Daoy (cell line): ENCODE measurements around the gene C1GALT1. TPM values are rescaled to one million over a fixed set of nuclear protein-coding genes. Genes with fewer than 3 reads are reported as not detected.
A peak's percentile ranks its signal among the peaks of the same experiment; 100 is the strongest.

Source experiments
- DNase-seq: peaks from one replicate; pipeline ENCODE4 v3.0.0-alpha.2; 2015; ENCODE audit warnings: low read depth
- total RNA-seq: library from RNA; depleted of rRNA; stranded (reverse); fragments of >200 nt; shearing (Covaris generic); gene quantifications from 2 replicates; pipeline ENCODE4 v1.2.3, GENCODE V29; 2014

Gene C1GALT1
- total RNA-seq, 1 experiment from 2014 or later = 46.0 TPM

DNA sequence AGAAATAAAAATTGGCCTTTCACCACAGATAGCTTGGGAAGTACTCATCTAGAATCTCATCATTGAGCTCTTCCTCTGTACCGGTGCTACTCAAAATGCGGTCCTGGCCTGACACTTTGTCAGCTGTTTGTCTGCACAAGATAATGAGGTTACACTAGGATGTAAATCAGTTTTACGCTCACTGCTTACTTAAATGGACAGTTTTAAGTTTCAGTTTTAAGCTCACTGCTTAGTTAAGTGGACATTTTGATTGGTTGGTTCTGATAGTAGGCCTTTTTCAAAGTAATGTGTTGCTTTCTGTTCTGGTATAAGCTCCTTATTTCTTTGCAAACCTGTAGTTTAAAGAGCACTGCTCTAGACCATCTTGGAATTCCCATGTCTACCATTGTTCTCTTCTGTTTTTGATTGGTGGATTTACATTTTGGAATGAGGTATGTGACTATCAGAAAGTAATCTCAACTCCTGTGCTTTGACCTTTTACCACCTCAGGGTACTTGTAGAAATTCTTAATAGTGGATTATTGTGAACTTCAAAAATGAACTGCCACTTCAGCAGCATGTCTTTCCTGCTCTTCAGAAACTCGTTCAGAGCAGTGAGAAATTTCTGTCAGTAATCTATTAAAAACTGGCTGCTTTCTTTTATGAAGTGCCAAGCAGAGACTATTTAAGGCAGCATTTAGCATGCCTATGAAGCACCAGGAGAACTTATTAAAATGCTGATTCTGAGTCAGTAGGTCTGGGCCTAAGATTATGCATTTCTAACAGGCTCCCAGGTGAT, 55.0 kb downstream of the C1GALT1 start:
- no peak for DNase-seq

DNA sequence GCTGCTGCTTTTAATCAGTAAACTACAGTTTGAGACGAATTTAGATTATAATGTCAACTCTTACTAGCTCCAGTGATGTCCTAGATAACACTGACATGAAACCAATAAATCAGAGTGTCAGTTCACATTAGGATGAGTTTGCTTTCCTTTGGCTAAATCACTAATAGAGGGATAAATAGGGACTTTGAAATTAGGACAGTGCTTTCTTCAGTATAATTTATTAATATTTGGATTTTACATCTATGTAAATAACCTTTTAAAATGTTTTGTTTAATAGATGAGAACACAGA, 55.6 kb downstream of the C1GALT1 start:
- no peak for DNase-seq

DNA sequence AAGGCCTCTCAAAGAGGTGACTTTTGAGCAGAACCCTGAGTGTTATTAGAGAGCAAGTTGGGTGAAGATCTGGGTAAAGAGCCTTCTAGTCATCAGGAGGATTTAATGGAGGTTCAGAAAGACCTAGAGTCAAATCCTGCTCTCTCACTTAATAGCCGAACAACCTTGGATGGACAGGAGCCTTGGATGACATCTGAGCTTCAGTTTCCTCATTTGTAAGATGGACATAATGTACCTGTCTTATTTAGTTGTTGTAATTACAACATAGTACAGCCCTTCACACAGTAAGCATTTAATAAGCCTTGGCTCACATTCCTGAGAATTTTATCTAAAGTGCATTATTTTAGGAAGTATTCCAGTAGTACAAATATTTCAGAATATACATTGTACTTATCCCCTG, 57.0 kb downstream of the C1GALT1 start:
- no peak for DNase-seq

DNA sequence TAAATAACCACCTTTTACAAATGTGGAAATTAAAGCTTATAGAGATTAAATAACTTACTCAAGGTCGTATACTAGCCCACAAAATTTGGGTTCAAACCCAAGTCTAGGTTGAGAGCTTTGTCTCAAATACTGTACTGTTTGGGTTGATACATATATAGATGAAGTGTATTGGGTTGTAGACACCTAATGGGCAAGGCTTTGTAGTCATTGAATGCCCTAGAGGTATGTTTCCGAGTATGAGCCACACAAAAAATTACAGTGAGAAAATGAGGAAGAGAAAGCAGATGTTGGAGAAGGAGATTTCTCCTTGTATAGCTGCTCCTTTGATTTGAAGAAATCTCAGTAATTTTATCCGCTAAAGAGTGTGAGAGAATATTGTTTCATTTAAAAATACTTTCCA, 60.6 kb downstream of the C1GALT1 start:
- no peak for DNase-seq

DNA sequence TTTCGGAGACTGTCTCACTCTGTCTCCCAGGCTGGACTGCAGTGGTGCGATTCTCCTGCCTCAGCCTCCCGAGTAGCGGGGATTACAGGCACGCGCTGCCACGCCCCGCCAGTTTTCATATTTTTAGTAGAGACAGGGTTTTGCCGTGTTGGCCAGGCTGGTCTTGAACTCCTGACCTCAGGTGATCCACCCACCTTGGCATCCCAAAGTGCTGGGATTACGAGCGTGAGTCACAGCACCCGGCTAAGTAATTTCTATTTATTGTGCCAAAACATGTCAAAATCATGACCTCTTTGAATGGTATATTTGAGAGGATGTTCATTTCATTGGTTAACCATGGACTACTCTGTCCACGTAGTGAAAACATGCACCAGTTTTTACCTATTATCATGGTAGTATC, 62.9 kb downstream of the C1GALT1 start:
- peak; percentile 16 for DNase-seq

DNA sequence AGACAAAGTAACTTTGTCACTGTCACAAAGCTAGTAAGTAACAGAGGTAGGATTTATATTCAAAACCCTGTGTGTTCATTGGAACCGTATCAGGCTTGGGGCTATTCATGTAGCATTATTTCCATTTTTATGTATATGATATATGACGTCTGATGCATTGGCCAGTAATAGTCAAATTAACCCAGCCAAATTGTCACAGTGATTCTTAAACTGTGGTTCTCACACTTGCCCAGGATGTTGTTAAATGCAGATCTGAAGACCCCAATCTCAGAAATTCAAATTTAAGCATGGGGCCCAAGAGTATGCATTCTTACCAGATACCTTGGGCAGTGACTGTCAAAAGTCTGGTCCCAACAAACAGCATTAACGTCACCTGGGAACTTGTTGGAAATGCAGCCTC, 63.9 kb downstream of the C1GALT1 start:
- no peak for DNase-seq

DNA sequence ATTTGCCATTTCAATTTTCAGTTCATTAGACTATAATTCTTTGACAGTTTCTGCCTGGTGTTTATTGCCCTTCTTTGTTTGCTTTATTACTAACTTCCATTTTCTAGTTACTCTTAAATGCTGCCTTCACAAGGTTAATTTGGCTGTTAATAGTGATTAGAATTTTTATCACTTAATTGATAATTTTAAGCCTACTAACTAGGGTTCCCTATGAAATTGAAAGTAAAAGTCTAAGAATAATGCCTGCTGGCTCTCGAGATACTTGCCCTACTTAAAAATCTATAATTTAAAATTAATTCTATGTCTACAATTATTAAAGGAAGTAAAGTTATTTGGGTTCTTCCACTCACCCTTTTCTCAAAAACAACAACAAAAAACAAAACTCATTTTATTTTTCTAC, 65.3 kb downstream of the C1GALT1 start:
- DNase-seq = no peak

DNA sequence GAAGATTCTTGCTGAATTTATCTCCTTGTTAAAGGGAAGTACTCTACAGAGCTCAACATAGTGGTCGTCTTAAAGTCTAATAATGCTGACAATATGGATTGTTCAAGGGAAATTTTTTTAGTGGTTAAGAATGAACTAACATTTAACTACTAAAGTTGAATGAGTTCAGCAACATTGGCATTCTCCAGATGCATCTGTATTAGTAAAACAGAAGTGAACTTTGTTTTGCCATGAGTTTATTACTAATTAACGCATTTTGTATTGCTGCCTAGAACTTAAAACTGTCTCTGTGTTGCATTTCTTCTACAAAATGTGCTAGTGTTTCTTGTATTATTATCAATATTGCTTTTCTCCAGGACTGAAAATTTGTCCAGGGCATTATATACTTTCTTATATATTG, 67.5 kb downstream of the C1GALT1 start:
- DNase-seq = no peak

DNA sequence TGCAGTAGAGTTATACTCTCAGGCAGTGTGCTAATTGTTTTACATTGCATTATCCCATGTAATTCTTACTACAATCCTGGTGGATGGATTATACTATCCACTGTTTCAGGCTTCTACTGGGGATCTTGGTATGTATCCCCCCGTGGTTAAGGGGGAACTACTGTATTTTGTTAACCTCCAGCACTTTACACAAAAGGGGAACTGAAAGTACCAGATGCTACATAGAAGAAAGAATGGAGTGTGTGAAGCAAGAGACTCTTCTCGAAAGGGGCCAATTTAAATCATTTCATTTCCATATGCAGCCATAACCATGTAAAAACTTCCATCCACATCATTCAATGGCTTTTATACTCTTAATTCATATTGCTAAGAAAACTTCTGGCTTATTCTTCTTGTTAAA, 69.4 kb downstream of the C1GALT1 start:
- no peak for DNase-seq

DNA sequence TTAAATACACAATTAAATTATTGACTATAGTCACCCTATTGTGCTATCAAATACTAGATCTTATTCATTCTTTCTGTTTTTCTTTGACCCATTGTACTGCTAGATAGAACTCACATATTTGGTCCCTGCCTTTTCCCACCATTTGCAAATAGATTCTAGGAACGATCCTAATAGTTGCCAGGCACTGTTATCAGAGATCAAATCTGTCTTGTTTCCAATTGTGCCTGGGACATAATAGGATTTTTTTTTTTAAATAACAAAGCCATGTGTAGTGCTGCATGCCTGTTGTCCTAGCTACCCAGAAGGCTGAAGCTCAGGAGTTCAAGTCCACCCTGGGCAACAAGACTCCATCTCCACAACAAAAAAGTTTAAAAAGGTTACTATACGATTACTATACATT, 72.0 kb downstream of the C1GALT1 start:
- no peak for DNase-seq

DNA sequence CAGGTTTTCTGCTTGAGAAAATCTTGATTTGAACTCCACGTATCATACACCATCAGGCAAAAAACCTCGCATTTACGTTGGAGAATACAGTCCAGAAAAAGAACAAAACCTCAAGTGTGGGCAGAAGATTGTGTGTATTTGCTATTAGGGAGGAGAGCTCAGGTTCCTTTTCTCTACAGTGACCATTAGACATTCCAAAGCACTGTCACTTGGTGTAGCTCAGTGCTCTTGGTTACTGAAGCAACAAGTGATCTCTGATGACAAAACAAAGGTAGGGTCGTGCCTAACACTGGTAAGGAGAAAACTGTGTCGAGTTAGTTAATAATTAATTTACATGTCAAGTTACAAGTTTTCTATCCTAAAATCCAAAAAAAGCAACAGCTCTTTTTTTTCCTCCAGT, 72.6 kb downstream of the C1GALT1 start:
- no peak for DNase-seq

DNA sequence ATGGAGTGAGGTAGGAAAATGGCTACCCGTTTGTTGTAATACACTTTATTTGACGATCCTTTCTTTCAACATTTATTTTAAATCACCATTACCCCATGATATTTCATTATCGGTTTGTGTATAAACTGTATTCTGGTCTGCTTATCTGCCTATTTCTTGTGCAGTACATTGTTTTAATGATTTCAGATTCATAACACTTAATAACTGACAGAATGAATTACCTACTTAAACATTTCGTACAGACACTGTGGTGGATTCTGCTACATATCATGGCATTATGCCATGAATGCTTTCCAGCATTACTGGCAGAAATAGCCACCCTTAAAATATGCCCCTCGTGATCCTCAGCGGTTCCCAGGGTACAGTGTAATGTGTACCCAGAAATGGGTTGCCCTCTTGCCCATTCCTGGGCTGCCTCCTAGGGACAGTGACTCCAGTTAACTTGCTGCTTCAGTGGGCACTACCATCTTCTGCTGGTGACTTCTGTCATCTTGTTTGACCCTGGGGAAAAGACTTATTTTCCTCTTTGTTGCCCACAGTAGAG, 74.5 kb downstream of the C1GALT1 start:
- DNase-seq = no peak

DNA sequence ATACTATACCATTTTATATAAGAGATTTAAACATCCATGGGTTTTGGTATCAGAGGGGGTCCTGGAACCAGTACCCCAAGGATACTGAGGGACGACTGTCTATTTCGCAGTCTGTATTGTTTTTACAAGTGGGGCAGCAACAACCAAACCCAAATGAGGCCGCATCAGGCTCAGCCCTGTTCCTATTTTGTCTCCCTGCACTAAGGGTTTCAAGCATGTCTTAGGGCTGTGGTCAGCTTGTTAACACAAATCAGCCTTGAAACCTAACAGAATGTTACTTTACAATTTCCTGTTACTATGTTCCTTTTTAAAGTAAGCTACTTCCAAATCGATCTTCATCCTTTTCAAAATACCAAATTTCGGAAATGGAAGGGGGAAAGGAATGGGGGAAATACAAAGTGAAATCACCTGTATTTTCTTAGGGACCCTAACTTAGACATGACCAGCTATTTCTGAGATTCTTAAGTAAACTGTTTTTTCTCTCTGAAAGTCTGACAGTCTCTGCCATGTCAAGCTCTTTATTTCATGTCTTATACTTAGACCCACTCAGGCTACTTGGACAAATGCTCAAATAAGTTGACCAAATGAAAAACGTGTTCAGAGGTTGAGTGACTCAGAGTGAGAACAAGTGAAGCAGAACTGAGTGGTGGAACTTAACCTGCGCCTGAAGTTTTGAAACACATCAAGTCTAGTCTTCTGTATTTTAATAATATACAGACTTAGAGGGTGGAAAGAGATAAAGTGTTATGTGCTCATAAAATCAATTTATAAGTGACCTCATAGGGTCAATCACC, 75.8 kb downstream of the C1GALT1 start:
- DNase-seq = peak; percentile 56

DNA sequence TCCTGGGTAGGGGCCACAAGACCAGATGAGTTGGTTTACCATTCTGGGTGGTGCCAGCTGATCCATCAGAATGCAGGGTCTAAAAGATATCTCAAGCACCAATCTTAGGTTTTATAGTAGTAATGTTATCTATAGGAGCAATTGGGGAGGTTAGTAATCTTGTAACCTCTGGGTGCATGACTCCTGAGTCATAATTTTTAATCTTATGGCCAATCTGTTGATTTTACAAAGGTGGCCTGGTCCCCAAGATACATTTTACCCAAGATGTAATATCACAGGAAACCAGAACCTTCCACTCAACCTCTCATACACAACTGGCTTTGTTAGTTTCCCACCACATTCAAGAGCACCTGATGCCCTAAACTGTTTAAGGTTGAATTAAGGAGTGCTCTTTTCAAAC, 79.5 kb downstream of the C1GALT1 start:
- no peak for DNase-seq

DNA sequence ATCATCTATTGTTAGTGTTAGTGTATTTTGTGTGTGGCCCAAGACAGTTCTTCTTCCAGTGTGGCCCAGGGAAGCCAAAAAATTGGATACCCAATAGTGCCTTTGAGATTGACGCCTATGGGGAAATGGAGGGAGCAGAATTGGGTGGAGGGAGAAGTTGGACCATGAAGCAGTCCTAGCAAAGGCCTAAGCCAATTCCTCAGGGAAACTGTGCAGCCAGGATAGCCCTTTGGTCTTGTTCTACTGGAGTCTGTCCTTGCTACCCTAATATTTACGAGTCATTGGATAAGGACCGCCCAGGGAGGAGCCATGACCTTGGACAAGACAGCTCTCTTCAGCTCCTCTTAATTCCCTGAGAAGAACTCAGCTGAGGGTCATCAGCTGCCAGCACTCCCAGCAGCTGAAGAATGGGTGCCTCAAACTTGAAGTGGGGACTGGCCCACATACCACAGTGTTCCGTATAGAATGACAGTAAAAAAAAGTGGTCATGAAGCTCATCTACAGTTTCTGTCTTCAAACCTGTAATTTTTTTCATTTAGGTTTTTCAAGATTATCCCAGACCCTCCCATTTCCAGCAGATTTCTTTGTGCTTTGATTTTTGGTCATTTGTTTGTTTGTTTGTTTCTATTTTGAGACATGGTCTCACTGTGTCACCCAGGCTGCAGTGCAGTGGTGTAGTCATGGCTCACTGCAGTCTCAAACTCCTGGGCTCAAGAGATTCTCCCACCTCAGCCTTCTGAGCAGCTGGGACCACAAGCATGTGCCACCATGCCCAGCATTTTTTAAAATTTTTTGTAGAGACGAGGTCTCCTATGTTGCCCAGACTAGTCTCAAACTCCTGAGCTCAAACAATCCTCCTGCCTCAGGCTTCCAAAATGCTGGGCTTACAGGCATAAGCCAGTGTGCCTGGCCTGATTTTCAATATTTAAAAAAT, 81.2 kb downstream of the C1GALT1 start:
- no peak for DNase-seq

DNA sequence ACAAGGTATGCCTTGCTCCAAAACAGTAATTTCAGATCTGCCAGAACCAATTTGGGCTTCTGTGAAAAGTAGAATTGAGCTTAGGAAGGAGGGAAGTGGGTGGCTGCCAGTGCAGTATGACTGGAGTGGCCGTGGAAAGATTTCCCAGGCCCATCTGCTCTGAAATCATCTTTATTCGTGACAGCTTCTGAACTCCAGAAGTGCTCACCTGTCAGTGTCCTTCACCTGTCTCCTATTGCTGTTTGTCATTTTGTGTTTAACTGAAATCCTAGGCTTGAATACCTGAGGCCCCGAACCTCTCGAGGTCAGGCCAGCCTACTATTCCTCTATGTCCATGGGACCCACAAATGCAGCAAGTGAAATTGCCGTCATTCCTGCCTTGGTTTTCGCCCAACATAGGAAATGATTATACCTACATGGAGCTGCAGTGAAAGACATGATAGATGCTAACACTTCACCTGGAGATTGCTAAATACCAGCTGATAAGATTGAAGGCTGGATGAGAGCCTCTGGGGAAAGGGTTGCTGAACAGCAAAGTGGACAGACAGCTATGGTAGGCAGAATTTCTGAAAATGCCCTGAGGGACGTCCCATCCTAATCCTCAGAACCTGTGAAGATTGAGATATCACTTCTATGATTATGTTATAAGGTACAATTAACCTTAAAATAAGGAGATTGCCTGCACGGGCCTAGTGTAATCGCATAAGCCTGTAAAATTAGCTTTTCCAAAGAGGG, 82.1 kb downstream of the C1GALT1 start:
- no peak for DNase-seq

DNA sequence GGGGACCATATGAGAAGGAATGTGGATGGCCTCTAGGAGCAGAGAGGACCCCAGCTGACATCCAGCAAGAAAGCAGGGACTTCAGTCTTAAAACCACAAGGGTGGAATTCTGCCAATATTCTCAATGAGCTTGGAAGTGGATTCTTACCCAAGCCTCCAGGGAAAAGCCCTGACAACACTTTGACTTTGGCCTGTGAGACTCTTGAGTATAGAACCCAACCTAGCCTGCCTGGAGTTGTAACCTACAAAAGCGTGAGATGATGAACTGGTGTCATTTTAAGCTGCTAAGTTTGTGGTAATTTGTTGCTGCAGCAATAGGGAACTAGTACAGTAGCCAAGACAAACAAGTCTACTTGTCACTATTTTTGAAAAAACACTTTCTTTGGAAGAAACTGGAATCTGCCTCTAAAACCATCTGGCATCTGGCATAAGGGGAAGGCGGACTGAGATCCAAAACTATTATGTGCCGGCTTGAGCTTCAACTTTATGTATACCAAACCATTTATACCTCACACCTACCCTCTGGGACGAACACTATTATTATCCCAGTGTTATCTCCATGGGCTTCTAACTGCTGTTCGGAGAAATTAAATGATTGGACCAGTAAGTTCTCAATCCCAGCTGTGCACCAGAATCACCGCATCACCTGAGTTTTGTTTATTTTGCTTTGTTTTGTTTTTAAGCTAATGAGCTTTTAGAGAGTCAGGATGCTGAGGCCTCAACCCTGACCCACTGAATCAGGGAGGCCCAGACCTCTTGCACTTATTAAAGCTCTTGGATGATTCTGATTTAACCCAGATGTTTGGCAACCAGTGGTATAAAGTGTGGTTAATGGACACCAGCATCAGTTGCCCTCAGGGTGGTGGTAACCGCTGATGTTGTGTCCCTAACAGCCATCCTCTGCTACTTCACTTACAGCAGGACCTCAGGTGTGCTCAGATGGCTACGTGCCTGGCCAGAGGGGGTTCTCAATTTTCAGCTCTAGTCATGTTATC, 83.0 kb downstream of the C1GALT1 start:
- DNase-seq = peak; percentile 15

DNA sequence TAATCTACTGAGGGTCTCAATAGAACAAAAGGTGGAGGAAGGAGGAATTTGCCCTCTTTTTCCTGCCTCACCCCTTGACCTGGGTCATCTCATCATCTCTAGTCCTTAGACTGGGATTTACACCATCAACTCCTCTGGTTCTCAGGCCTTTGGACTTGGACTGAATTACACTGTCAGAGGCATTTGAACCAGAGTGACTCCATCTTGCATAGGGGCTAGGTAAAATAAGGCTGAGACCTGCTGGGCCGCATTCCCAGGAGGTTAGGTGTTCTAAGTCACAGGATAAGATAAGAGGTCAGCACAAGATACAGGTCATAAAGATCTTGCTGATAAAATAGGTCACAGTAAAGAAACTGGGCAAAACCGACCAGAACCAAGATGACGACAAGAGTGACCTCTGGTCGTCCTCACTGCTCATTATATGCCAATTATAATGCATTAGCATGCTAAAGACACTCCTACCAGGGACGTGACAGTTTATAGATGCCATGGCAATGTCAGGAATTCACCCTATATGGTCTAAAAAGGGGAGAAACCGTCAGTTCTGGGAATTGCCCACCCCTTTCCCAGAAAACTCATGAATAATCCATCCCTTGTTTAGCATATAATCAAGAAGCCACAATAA, 84.0 kb downstream of the C1GALT1 start:
- no peak for DNase-seq

DNA sequence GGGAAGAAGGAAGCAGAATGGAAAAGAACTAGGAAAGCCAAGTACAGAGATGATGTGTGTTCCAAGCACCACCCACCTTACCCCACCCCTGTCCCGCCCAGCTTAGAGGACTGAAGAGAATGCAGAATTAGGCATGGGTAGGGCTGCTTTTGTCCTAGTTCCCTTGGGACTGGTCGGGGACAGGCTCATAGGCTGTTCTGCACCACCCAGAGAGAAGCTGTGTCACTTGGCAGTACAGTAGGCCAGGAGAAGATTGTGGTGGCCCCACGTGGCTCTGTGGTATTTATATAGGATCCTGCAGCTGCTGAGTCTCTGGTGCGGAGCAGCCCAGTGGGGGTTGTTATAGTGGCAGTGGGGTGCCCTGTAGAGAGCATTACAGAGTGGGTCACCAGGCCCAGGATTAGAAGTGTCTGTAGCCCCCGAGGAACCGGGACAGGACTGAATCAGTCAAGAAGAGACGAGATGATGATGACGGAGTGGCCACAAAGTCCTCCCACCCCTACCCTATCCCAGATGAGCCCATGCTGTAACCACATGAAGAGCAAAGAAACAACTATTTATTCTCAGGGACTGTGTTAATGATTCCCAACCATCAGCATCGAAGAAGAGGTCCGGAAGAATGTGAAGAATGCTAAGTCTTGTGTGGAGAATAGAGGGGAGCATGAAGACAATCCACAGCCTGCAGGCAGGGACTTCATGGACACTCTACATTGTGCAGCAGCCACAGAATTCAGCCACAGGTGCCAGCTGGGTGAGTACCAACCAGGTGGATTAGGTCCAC, 88.9 kb downstream of the C1GALT1 start:
- peak; percentile 21 for DNase-seq
